Sciatic nerve (tissue), 2 donors: ENCODE measurements around the gene PHETA1. TPM values are rescaled to one million over a fixed set of nuclear protein-coding genes. Genes with fewer than 3 reads are reported as not detected.

Source experiments
- ATAC-seq: fragments of 200-7000 bp; cut with Tn5 transposase; one replicate; pipeline ENCODE4 v1.9.1; 2020; ENCODE audit warnings: mild to moderate bottlenecking, moderate library complexity
- DNase-seq: peaks from one replicate; pipeline ENCODE4 v3.0.0-alpha.2; 2020; ENCODE audit warnings: low spot score
- intact Hi-C: fragments of 100-400 bp; cut with DNase I; formaldehyde crosslinking; loops from one replicate; pipeline ENCODE4 v1.14.2; 2022
- total RNA-seq: library from RNA; stranded (reverse); fragmentation: NEBNext Ultra II Directional; extraction: Animal tissue kit (Norgen Biotek cat#: 25700); gene quantifications from one replicate; pipeline ENCODE4 v1.2.1, GENCODE V29; 2021
- donor health status: DM: no; HTN: no; CAD: no.
- donor health status: DM: no; HTN: no; CAD: no.

PHETA1 gene
- total RNA-seq, 1 donor from 2014 or later, result 12.0 TPM

GRCh38 chr12:111311011-111311410 is 57.9 kb downstream of the PHETA1 start:
- intact Hi-C loops, result no loop called here
- ATAC-seq (no peak), DNase-seq (no peak)

Other genes starting within 250 kb of the PHETA1 start
- gene SH2B3, start 36.8 kb upstream of the PHETA1 start, total RNA-seq, result 27.5 TPM
- 105 TPM for gene ATXN2, start 230.2 kb upstream of the PHETA1 start, total RNA-seq